ENCODE results near the gene GPR85.
"Not testable (repeated sequence)": the region's sequence is repeated elsewhere in the genome, so short reads cannot be mapped to it uniquely, and the experiment has no call there.

GPR85 gene

GRCh38 chr7:113062499-113062898, 24.1 kb downstream of the GPR85 start:
- no peak for ATAC-seq (ENCODE audit: low read depth)
- Mint-ChIP-seq H3K9me3 (no peaks in the 10 kb centered on the region), H3K36me3 (no peaks in the 10 kb centered on the region), H3K27me3 (peaks cover 1% of the 10 kb centered on the region), H3K27ac (no peak overlapping the region), H3K4me1 (no peaks in the 10 kb centered on the region), H3K4me3 (no peak overlapping the region)
- no peak for DNase-seq (ENCODE audit: low spot score in 2 of 2)

GRCh38 chr7:113060100-113060499, 26.5 kb downstream of the GPR85 start:
- no peaks in the 10 kb centered on the region for H3K36me3 Mint-ChIP-seq
- no peak for ATAC-seq (ENCODE audit: low read depth)
- no peak overlapping the region for H3K4me3 Mint-ChIP-seq
- no peak for DNase-seq (ENCODE audit: low spot score in 2 of 2)
- no peaks in the 10 kb centered on the region for H3K4me1 Mint-ChIP-seq
- H3K27ac Mint-ChIP-seq = no peak overlapping the region
- H3K9me3 Mint-ChIP-seq = no peaks in the 10 kb centered on the region
- peaks cover 1% of the 10 kb centered on the region for H3K27me3 Mint-ChIP-seq

DNA sequence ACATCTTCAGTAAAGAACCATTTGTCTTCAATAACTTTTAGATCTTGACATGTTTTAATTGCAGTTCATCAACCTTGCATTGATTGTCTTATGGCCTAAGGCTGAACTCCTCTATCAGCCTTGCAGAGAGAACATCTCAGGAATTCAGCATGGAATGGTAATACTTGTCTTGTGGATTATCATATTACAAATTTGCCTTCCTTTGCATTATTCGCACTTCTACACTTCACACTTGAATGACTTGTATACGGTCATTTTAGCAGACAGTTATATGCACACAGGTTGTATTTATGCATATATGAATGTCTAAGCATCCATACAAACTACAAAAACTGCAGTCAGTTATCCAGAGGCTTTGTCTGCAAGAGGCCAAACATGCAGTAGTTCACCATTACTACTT, 31.7 kb downstream of the GPR85 start:
- no peaks in the 10 kb centered on the region for H3K27me3 Mint-ChIP-seq

DNA sequence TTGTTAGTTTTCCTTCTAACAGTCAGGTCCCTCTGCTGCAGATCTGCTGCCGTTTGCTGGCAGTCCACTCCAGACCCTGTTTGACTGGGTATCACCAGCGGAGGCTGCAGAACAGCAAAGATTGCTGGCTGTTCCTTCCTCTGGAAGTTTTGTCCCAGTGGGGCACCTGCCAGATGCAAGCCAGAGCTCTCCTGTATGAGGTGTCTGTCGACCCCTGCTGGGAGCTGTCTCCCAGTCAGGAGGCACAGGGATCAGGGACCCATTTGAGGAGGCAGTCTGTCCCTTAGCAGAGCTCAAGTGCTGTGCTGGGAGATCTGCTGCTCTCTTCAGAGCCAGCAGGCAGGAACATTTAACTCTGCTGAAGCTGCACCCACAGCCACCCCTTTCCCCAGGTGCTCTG, 32.4 kb downstream of the GPR85 start:
- H3K27ac Mint-ChIP-seq; ATAC-seq (ENCODE audit: low read depth); H3K4me1 Mint-ChIP-seq; H3K9me3 Mint-ChIP-seq; H3K36me3 Mint-ChIP-seq; H3K27me3 Mint-ChIP-seq; DNase-seq (ENCODE audit: low spot score in 2 of 2); H3K4me3 Mint-ChIP-seq: not testable (repeated sequence)

More for the DNA sequence above, 31.7 kb downstream of the GPR85 start:
- DNase-seq (ENCODE audit: low spot score in 2 of 2) = no peak
- peaks cover 7% of the 10 kb centered on the region for H3K9me3 Mint-ChIP-seq
- no peak overlapping the region for H3K27ac Mint-ChIP-seq
- H3K4me3 Mint-ChIP-seq = no peak overlapping the region
- H3K4me1 Mint-ChIP-seq = no peaks in the 10 kb centered on the region
- H3K36me3 Mint-ChIP-seq = no peaks in the 10 kb centered on the region
- no peak for ATAC-seq (ENCODE audit: low read depth)

GRCh38 chr7:113049221-113049620, 37.4 kb downstream of the GPR85 start:
- H3K4me3 Mint-ChIP-seq; ATAC-seq (ENCODE audit: low read depth); H3K4me1 Mint-ChIP-seq; H3K36me3 Mint-ChIP-seq; DNase-seq (ENCODE audit: low spot score in 2 of 2); H3K9me3 Mint-ChIP-seq; H3K27me3 Mint-ChIP-seq; H3K27ac Mint-ChIP-seq: not testable (repeated sequence)

DNA sequence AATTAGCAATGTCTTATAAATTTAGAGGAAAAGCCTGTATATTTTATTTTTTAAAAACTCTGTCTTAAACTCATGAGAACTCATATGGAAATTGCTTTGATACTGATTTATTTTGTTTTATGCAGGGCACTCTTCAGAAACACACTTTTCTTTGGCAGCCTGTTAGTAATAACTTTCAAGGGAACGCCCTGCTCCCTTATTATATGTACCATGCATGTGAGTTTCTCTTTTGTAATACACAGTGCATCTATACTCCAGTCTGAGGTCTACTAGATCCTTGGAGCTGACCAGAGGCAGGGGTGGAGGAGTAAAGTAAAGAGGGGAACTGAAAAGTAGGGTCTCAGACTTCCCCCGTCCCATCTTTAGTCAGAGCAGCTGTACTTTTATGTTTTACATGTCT, 40.2 kb downstream of the GPR85 start:
- no peak overlapping the region for H3K4me3 Mint-ChIP-seq
- H3K4me1 Mint-ChIP-seq = no peaks in the 10 kb centered on the region
- no peak for ATAC-seq (ENCODE audit: low read depth)
- peaks cover 4% of the 10 kb centered on the region for H3K9me3 Mint-ChIP-seq
- DNase-seq (ENCODE audit: low spot score in 2 of 2) = no peak
- H3K27ac Mint-ChIP-seq = no peak overlapping the region
- no peaks in the 10 kb centered on the region for H3K36me3 Mint-ChIP-seq
- peaks cover 4% of the 10 kb centered on the region for H3K27me3 Mint-ChIP-seq

- no peaks in the 10 kb centered on the region for H3K9me3 Mint-ChIP-seq
- H3K4me1 Mint-ChIP-seq = no peaks in the 10 kb centered on the region
- H3K27ac Mint-ChIP-seq = no peak overlapping the region
- H3K36me3 Mint-ChIP-seq = no peaks in the 10 kb centered on the region
- DNase-seq (ENCODE audit: low spot score in 2 of 2) = no peak
- ATAC-seq (ENCODE audit: low read depth) = no peak
- peaks cover 7% of the 10 kb centered on the region for H3K27me3 Mint-ChIP-seq
- H3K4me3 Mint-ChIP-seq = no peak overlapping the region
Measured at GRCh38 chr7:113045379-113045778, 41.2 kb downstream of the GPR85 start.

GRCh38 chr7:113044394-113044793, 42.2 kb downstream of the GPR85 start:
- Mint-ChIP-seq H3K4me3 (no peak overlapping the region), H3K4me1 (no peaks in the 10 kb centered on the region), H3K27me3 (peaks cover 7% of the 10 kb centered on the region), H3K9me3 (no peaks in the 10 kb centered on the region), H3K36me3 (no peaks in the 10 kb centered on the region), H3K27ac (no peak overlapping the region)
- no peak for DNase-seq (ENCODE audit: low spot score in 2 of 2)
- no peak for ATAC-seq (ENCODE audit: low read depth)

DNA sequence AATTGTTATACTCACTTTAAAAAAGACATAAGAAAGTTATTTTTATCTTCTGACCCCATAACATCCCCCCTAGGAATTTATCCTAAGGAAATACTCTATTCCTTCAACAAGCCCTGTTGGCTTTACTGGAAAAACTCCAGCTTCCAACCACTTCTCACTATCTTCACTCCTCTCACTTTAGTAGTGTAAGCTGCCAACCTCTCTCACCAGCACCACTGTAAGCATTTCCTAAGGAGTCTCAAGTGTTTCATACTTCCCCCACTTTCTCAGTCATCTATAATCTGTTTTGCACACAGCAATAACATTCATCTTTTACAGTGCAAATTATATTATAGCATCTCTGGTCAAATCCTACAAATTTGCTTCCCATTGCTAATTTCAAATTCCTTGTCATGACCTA, 45.8 kb downstream of the GPR85 start:
- no peaks in the 10 kb centered on the region for H3K4me1 Mint-ChIP-seq
- no peak for ATAC-seq (ENCODE audit: low read depth)
- H3K9me3 Mint-ChIP-seq = peaks cover 1% of the 10 kb centered on the region
- peaks cover 10% of the 10 kb centered on the region for H3K27me3 Mint-ChIP-seq
- H3K4me3 Mint-ChIP-seq = no peak overlapping the region
- no peak overlapping the region for H3K27ac Mint-ChIP-seq
- DNase-seq (ENCODE audit: low spot score in 2 of 2) = no peak
- no peaks in the 10 kb centered on the region for H3K36me3 Mint-ChIP-seq

DNA sequence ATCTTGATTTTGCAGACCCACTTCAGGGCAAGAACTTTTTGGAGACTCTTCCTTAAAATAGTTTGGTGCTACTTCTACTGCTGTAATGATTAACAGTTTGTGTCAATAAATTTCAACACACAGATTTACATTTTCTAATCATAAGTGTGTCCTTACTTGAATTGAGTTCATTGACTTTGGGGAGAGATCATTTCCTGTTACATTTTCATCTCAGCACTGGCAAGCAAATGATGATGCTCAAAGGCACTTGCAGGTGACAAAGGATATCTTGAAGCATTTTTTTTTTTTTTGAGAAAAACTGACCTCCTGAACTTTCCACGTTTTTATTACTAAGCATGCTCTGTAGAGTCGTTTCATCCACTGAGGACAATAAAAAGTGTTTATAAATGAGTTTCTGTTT, 52.7 kb downstream of the GPR85 start:
- ATAC-seq (ENCODE audit: low read depth) (no peak), DNase-seq (ENCODE audit: low spot score in 2 of 2) (no peak)
- Mint-ChIP-seq H3K9me3 (peaks cover 1% of the 10 kb centered on the region), H3K4me1 (no peaks in the 10 kb centered on the region), H3K36me3 (no peaks in the 10 kb centered on the region), H3K4me3 (no peak overlapping the region), H3K27ac (no peak overlapping the region), H3K27me3 (peaks cover 6% of the 10 kb centered on the region)

Data from memory B cell (primary cell).